ENCODE measurements around the gene GORASP1.

Gene GORASP1

GRCh38 chr3:39146611-39147591, 39.5 kb upstream of the GORASP1 start:
- DNase-seq, result peak; percentile 89 to 94
- TF ChIP-seq, protein P1, sequence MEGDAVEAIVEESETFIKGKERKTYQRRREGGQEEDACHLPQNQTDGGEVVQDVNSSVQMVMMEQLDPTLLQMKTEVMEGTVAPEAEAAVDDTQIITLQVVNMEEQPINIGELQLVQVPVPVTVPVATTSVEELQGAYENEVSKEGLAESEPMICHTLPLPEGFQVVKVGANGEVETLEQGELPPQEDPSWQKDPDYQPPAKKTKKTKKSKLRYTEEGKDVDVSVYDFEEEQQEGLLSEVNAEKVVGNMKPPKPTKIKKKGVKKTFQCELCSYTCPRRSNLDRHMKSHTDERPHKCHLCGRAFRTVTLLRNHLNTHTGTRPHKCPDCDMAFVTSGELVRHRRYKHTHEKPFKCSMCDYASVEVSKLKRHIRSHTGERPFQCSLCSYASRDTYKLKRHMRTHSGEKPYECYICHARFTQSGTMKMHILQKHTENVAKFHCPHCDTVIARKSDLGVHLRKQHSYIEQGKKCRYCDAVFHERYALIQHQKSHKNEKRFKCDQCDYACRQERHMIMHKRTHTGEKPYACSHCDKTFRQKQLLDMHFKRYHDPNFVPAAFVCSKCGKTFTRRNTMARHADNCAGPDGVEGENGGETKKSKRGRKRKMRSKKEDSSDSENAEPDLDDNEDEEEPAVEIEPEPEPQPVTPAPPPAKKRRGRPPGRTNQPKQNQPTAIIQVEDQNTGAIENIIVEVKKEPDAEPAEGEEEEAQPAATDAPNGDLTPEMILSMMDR (IDR thresholded peaks at IDR 0.05), result peak in 1 of 2 experiments; percentile 24
- H3K4me1 ChIP-seq, result peaks cover 0 to 92% (median 73%) of the 10 kb centered on the region in 4 donors
- H3K36me3 ChIP-seq, result peaks cover 34 to 47% (median 47%) of the 10 kb centered on the region in 3 donors
- H3K27me3 ChIP-seq, result no peaks in the 10 kb centered on the region
- no peaks in the 10 kb centered on the region for H3K9me3 ChIP-seq
- peak overlapping the region; percentile 21 to 42 for H3K4me3 ChIP-seq
- intact Hi-C loops (cut with DNase I; ENCODE audit: low total_unique reads), result no loop called here
- H3K27ac ChIP-seq, result peak overlapping the region; percentile 98 to 100

DNA sequence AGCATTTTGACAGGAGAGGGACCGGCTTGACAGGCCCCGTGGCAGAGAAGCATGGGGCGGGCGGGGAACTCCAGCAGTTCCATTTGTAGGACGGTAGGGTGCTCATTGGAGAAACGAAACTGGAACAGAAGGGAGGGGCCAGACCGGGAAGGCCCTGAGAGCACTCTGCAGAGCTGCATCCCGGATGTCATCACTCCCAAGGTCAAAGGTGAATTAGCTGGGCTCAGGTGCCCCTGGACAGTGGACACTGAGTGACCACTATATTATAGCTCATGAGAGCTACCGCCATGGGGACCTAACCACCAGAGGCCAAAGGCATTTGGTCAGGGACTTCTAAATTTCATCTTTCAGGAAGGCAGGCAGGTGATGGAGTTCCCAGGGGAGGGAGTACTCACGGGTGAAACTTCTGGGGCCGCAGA, 38.7 kb upstream of the GORASP1 start:
- intact Hi-C loops (cut with DNase I; ENCODE audit: low total_unique reads), result no loop called here
- H3K36me3 ChIP-seq, result peaks cover 34 to 55% (median 55%) of the 10 kb centered on the region in 3 donors
- H3K27ac ChIP-seq, result peak overlapping the region; percentile 98 to 100
- H3K27me3 ChIP-seq, result no peaks in the 10 kb centered on the region
- no peaks in the 10 kb centered on the region for H3K9me3 ChIP-seq
- peak overlapping the region in 1 of 2 donors; percentile 42 for H3K4me3 ChIP-seq
- TF ChIP-seq, protein P1 (IDR thresholded peaks at IDR 0.05), result peak; percentile 11 to 21
- DNase-seq, result peak in 1 of 2 donors; percentile 79
- peaks cover 0 to 92% (median 76%) of the 10 kb centered on the region in 4 donors for H3K4me1 ChIP-seq

DNA sequence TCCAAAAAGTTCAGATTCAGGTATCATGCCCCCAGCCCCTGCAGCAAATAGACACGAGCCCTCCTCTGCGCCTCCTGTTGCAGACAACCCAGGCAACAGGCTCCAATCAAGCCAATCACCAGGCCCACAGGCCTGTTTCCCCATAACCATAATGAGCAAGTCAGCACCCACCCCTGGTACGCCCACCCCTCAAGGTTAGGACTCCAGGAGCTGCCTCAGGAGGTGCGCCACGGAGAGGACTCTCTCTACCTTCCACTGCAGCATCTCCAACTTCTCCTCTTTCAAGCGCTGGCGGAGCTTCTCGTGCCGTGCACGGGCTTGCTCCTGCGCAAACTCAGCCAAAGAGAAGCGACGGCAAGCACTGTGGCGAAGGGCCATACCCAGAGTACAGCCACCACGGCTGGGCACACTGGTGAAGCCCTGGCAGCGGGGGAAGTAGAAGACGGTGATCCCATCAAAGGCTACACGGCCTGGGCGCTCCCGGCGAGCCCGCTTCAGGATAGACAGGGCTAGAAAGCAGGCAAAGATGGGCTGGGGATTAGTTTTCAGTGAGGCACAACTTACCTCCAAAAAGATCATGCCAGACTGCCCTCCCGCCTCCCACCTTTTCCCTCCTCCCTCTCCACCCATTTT, 37.4 kb upstream of the GORASP1 start:
- H3K27ac ChIP-seq, result peak overlapping the region; percentile 98 to 100
- intact Hi-C loops (cut with DNase I; ENCODE audit: low total_unique reads), result no loop called here
- TF ChIP-seq, protein P1 (IDR thresholded peaks at IDR 0.05), result no peak
- peaks cover 34 to 66% (median 63%) of the 10 kb centered on the region in 3 donors for H3K36me3 ChIP-seq
- no peak overlapping the region for H3K4me3 ChIP-seq
- DNase-seq, result peak in 1 of 2 donors; percentile 62
- H3K27me3 ChIP-seq, result no peaks in the 10 kb centered on the region
- H3K4me1 ChIP-seq, result peaks cover 0 to 92% (median 73%) of the 10 kb centered on the region in 4 donors
- no peaks in the 10 kb centered on the region for H3K9me3 ChIP-seq

- Histone ChIP-seq H3K27ac (no peak overlapping the region), H3K36me3 (peaks cover 34 to 66% (median 63%) of the 10 kb centered on the region in 3 donors), H3K4me3 (no peak overlapping the region), H3K9me3 (no peaks in the 10 kb centered on the region), H3K4me1 (peaks cover 0 to 91% (median 72%) of the 10 kb centered on the region in 4 donors), H3K27me3 (no peaks in the 10 kb centered on the region)
- DNase-seq, result peak in 1 of 2 donors; percentile 64
- TF ChIP-seq, protein P1 (IDR thresholded peaks at IDR 0.05), result no peak
- intact Hi-C loops (cut with DNase I; ENCODE audit: low total_unique reads), result no loop called here
Measured at GRCh38 chr3:39144095-39144747, 36.8 kb upstream of the GORASP1 start.
